WTC11 (cell line): ENCODE measurements around the gene STK24. TPM values are rescaled to one million over a fixed set of nuclear protein-coding genes. Genes with fewer than 3 reads are reported as not detected.

Experiments used
- ATAC-seq: fragments of 200-7000 bp; cut with Tn5 transposase; 2 replicates; pipeline ENCODE4 v1.10.0; 2021; ENCODE audit warnings: mild to moderate bottlenecking, moderate library complexity
- CTCF ChIA-PET: fragments of 300-600 bp; sonication (Branson Sonifier 250); formaldehyde crosslinking; loops from one replicate; lab custom pipeline; 2021; ENCODE audit warnings: antibody characterized with exemption; lab: Charles Lee
- POLR2A ChIA-PET: fragments of 350-600 bp; sonication (Branson Sonifier 250); formaldehyde crosslinking; loops from one replicate; lab custom pipeline; 2021; ENCODE audit warnings: antibody characterized with exemption; lab: Charles Lee
- DNase-seq: peaks from one replicate; pipeline ENCODE4 v3.0.0; 2021; ENCODE audit warnings: low spot score
- H3K27ac Mint-ChIP-seq: 2 replicates; pipeline ENCODE4 v1.8.0; 2021; ENCODE audit warnings: mixed read lengths
- H3K27me3 Mint-ChIP-seq: 2 replicates; pipeline ENCODE4 v1.8.0; 2021; ENCODE audit warnings: low read depth, mild to moderate bottlenecking, moderate library complexity, mixed read lengths
- H3K36me3 Mint-ChIP-seq: 2 replicates; pipeline ENCODE4 v1.8.0; 2021; ENCODE audit warnings: mixed read lengths
- H3K4me1 Mint-ChIP-seq: 2 replicates; pipeline ENCODE4 v1.8.0; 2022; ENCODE audit warnings: mixed read lengths
- H3K4me3 Mint-ChIP-seq: 2 replicates; pipeline ENCODE4 v1.8.0; 2021; ENCODE audit warnings: mild to moderate bottlenecking, moderate library complexity, mixed read lengths
- H3K9me3 Mint-ChIP-seq: 2 replicates; pipeline ENCODE4 v1.8.0; 2021; ENCODE audit warnings: mixed read lengths
- CBFB ChIP-seq: sonication (generic); formaldehyde crosslinking; IDR thresholded peaks from 2 replicates; pipeline ENCODE4 v1.8.1; 2022; ENCODE audit warnings: mild to moderate bottlenecking, low read depth, missing genetic modification reagents
- FOXK1 ChIP-seq: sonication (generic); formaldehyde crosslinking; IDR thresholded peaks from 2 replicates; pipeline ENCODE4 v1.8.0; 2022; ENCODE audit warnings: mild to moderate bottlenecking, moderate library complexity, missing genetic modification reagents
- IRF1 ChIP-seq: sonication (generic); formaldehyde crosslinking; IDR thresholded peaks from 2 replicates; pipeline ENCODE4 v1.8.0; 2023; ENCODE audit warnings: missing genetic modification reagents
- JAZF1 ChIP-seq: fragments of 250-450 bp; sonication (Bioruptor Pico); IDR thresholded peaks from 2 replicates; pipeline ENCODE4 v1.9.0; 2021; ENCODE audit warnings: moderate library complexity, mild to moderate bottlenecking, inconsistent platforms
- PRDM15 ChIP-seq: sonication (generic); formaldehyde crosslinking; IDR thresholded peaks from 2 replicates; pipeline ENCODE4 v1.8.0; 2022; ENCODE audit warnings: missing genetic modification reagents
- PRRX2 ChIP-seq: fragments of 250-450 bp; sonication (Bioruptor Pico); IDR thresholded peaks from 2 replicates; pipeline ENCODE4 v1.8.0; 2021; ENCODE audit warnings: mild to moderate bottlenecking
- SMAD4 ChIP-seq: sonication (generic); formaldehyde crosslinking; IDR thresholded peaks from 2 replicates; pipeline ENCODE4 v1.8.0; 2022; ENCODE audit warnings: mild to moderate bottlenecking, missing genetic modification reagents
- TCF7 ChIP-seq: sonication (generic); formaldehyde crosslinking; IDR thresholded peaks from 2 replicates; pipeline ENCODE4 v1.8.0; 2022; ENCODE audit warnings: mild to moderate bottlenecking, low read depth, missing genetic modification reagents, moderate library complexity
- ZSCAN18 ChIP-seq: fragments of 250-450 bp; sonication (Bioruptor Pico); IDR thresholded peaks from 2 replicates; pipeline ENCODE4 v2.1.2; 2022; ENCODE audit warnings: mild to moderate bottlenecking, moderate library complexity
- total RNA-seq: library from RNA; stranded (reverse); gene quantifications from 3 replicates; pipeline ENCODE4 v1.2.3, GENCODE V29; 2021
- TF ChIP-seq, protein P1 (sequence below): fragments of 250-450 bp; sonication (Bioruptor Pico); IDR thresholded peaks from 2 replicates; pipeline ENCODE4 v1.9.0; 2021; ENCODE audit warnings: mild to moderate bottlenecking
- TF ChIP-seq, protein P2 (sequence below): sonication (generic); formaldehyde crosslinking; IDR thresholded peaks from 2 replicates; pipeline ENCODE4 v1.8.1; 2023; ENCODE audit warnings: mild to moderate bottlenecking, missing genetic modification reagents, moderate library complexity
- TF ChIP-seq, protein P3 (sequence below): fragments of 250-450 bp; sonication (Bioruptor Pico); IDR thresholded peaks from 2 replicates; pipeline ENCODE4 v1.9.0; 2021; ENCODE audit warnings: mild to moderate bottlenecking
- TF ChIP-seq, protein P4 (sequence below): fragments of 200-600 bp; IDR thresholded peaks from 2 replicates; pipeline ENCODE4 v1.8.0; 2022; ENCODE audit warnings: antibody characterized with exemption
- TF ChIP-seq, protein P5 (sequence below): sonication (generic); formaldehyde crosslinking; IDR thresholded peaks from 2 replicates; pipeline ENCODE4 v1.8.0; 2022; ENCODE audit warnings: mild to moderate bottlenecking, missing genetic modification reagents

The STK24 gene
- total RNA-seq, 1 experiment from 2014 or later: 138 TPM

- POLR2A ChIA-PET: no interaction called here
- DNase-seq: no peak
- TF ChIP-seq, protein P1, sequence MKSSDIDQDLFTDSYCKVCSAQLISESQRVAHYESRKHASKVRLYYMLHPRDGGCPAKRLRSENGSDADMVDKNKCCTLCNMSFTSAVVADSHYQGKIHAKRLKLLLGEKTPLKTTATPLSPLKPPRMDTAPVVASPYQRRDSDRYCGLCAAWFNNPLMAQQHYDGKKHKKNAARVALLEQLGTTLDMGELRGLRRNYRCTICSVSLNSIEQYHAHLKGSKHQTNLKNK: no peak
- no peak for TF ChIP-seq FOXK1 (CRISPR knock-in tag)
- TF ChIP-seq, protein P2, sequence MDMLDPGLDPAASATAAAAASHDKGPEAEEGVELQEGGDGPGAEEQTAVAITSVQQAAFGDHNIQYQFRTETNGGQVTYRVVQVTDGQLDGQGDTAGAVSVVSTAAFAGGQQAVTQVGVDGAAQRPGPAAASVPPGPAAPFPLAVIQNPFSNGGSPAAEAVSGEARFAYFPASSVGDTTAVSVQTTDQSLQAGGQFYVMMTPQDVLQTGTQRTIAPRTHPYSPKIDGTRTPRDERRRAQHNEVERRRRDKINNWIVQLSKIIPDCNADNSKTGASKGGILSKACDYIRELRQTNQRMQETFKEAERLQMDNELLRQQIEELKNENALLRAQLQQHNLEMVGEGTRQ: no peak
- TF ChIP-seq, protein P3, sequence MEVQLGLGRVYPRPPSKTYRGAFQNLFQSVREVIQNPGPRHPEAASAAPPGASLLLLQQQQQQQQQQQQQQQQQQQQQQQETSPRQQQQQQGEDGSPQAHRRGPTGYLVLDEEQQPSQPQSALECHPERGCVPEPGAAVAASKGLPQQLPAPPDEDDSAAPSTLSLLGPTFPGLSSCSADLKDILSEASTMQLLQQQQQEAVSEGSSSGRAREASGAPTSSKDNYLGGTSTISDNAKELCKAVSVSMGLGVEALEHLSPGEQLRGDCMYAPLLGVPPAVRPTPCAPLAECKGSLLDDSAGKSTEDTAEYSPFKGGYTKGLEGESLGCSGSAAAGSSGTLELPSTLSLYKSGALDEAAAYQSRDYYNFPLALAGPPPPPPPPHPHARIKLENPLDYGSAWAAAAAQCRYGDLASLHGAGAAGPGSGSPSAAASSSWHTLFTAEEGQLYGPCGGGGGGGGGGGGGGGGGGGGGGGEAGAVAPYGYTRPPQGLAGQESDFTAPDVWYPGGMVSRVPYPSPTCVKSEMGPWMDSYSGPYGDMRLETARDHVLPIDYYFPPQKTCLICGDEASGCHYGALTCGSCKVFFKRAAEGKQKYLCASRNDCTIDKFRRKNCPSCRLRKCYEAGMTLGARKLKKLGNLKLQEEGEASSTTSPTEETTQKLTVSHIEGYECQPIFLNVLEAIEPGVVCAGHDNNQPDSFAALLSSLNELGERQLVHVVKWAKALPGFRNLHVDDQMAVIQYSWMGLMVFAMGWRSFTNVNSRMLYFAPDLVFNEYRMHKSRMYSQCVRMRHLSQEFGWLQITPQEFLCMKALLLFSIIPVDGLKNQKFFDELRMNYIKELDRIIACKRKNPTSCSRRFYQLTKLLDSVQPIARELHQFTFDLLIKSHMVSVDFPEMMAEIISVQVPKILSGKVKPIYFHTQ (CRISPR knock-in tag): no peak
- no peak for TF ChIP-seq IRF1
- no peak for TF ChIP-seq PRDM15
- TF ChIP-seq, protein P4, sequence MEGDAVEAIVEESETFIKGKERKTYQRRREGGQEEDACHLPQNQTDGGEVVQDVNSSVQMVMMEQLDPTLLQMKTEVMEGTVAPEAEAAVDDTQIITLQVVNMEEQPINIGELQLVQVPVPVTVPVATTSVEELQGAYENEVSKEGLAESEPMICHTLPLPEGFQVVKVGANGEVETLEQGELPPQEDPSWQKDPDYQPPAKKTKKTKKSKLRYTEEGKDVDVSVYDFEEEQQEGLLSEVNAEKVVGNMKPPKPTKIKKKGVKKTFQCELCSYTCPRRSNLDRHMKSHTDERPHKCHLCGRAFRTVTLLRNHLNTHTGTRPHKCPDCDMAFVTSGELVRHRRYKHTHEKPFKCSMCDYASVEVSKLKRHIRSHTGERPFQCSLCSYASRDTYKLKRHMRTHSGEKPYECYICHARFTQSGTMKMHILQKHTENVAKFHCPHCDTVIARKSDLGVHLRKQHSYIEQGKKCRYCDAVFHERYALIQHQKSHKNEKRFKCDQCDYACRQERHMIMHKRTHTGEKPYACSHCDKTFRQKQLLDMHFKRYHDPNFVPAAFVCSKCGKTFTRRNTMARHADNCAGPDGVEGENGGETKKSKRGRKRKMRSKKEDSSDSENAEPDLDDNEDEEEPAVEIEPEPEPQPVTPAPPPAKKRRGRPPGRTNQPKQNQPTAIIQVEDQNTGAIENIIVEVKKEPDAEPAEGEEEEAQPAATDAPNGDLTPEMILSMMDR: no peak
- TF ChIP-seq ZSCAN18 (CRISPR knock-in tag): no peak
- TF ChIP-seq SMAD4: no peak
- no peak for TF ChIP-seq CBFB (CRISPR knock-in tag)
- no peak for TF ChIP-seq PRRX2
- no peak for TF ChIP-seq TCF7 (CRISPR knock-in tag)
- TF ChIP-seq JAZF1 (CRISPR knock-in tag): no peak
- TF ChIP-seq, protein P5, sequence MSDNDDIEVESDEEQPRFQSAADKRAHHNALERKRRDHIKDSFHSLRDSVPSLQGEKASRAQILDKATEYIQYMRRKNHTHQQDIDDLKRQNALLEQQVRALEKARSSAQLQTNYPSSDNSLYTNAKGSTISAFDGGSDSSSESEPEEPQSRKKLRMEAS: no peak
- TF ChIP-seq, all 79 proteins: peak for 0
- no peak overlapping the region for H3K4me3 Mint-ChIP-seq
- no peak overlapping the region for H3K27ac Mint-ChIP-seq
- no peaks in the 10 kb centered on the region for H3K9me3 Mint-ChIP-seq
- CTCF ChIA-PET: no interaction called here
- H3K4me1 Mint-ChIP-seq: peaks cover 44% of the 10 kb centered on the region
- peaks cover 13% of the 10 kb centered on the region for H3K36me3 Mint-ChIP-seq
- ATAC-seq: no peak
- no peaks in the 10 kb centered on the region for H3K27me3 Mint-ChIP-seq
Observed at GRCh38 chr13:98513837-98514236, 63.1 kb downstream of the STK24 start.
